ENCODE results near the gene MGAT4A. TPM values are rescaled to one million over a fixed set of nuclear protein-coding genes. Genes with fewer than 3 reads are reported as not detected.

MGAT4A gene
- total RNA-seq, 4 donors from 2014 or later: 12.6 to 50.0 (median 16.1) TPM

DNA sequence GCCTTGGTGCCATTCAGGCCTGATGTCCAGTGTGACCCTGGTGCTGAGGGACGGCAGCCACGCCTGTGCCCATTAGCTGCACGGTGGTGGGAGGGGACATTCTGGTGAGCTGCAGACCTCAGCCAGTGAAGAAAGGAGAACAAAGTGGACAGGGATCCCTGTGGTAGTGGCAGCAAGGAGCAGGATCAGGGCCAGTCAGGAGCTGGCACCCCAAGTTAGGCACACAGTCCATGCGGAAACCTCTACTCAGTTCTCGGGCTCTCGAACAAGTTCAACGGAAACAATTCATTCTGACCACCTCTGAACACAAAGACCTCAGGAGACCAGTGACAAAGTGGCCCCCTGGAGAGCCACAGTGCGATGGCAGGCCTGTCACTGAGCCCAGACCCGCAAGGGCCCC is 152.7 kb downstream of the MGAT4A start:
- H3K27me3 ChIP-seq: no peaks in the 10 kb centered on the region
- no peaks in the 10 kb centered on the region for H3K4me1 ChIP-seq
- no peak overlapping the region for H3K27ac ChIP-seq
- H3K36me3 ChIP-seq: peaks cover 0 to 96% (median 5%) of the 10 kb centered on the region in 3 donors
- 85 to 90% methylated on average over 8 to 9 of the region's 9 CpGs for WGBS, 2 donors
- no peak overlapping the region for H3K4me3 ChIP-seq
- TF ChIP-seq, protein P1, sequence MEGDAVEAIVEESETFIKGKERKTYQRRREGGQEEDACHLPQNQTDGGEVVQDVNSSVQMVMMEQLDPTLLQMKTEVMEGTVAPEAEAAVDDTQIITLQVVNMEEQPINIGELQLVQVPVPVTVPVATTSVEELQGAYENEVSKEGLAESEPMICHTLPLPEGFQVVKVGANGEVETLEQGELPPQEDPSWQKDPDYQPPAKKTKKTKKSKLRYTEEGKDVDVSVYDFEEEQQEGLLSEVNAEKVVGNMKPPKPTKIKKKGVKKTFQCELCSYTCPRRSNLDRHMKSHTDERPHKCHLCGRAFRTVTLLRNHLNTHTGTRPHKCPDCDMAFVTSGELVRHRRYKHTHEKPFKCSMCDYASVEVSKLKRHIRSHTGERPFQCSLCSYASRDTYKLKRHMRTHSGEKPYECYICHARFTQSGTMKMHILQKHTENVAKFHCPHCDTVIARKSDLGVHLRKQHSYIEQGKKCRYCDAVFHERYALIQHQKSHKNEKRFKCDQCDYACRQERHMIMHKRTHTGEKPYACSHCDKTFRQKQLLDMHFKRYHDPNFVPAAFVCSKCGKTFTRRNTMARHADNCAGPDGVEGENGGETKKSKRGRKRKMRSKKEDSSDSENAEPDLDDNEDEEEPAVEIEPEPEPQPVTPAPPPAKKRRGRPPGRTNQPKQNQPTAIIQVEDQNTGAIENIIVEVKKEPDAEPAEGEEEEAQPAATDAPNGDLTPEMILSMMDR (IDR thresholded peaks at IDR 0.05): no peak
- TF ChIP-seq EP300 (IDR thresholded peaks at IDR 0.05): no peak
- TF ChIP-seq POLR2A (IDR thresholded peaks at IDR 0.05): no peak
- no peak for DNase-seq (ENCODE audit: low spot score in 2 of 2)
- H3K9me3 ChIP-seq: no peaks in the 10 kb centered on the region

DNA sequence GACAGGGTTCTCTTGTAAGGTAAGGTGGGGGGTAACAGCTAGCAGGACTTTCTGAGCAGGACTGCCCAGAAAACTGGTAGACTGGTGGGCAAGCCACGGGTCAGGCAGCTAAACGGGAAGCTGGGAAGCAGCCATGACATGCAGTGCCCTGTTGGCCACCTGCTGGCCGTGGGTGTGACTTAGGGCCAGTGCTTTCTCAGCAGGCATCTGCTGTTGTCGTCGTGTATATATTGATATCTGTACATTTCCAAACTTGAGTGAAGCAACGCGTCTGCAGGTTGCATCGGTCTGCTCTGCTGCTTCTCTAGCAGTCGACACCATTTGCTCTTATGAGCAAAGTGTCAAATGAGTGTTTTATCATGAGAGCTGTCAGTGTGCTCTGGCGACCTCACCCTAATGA is 153.6 kb downstream of the MGAT4A start:
- 71 to 78% methylated on average over 10 of the region's 10 CpGs for WGBS, 2 donors
- H3K36me3 ChIP-seq: peaks cover 0 to 97% (median 2%) of the 10 kb centered on the region in 3 donors
- TF ChIP-seq POLR2A (IDR thresholded peaks at IDR 0.05): no peak
- TF ChIP-seq, protein P1 (IDR thresholded peaks at IDR 0.05): no peak
- no peak for TF ChIP-seq EP300 (IDR thresholded peaks at IDR 0.05)

DNA sequence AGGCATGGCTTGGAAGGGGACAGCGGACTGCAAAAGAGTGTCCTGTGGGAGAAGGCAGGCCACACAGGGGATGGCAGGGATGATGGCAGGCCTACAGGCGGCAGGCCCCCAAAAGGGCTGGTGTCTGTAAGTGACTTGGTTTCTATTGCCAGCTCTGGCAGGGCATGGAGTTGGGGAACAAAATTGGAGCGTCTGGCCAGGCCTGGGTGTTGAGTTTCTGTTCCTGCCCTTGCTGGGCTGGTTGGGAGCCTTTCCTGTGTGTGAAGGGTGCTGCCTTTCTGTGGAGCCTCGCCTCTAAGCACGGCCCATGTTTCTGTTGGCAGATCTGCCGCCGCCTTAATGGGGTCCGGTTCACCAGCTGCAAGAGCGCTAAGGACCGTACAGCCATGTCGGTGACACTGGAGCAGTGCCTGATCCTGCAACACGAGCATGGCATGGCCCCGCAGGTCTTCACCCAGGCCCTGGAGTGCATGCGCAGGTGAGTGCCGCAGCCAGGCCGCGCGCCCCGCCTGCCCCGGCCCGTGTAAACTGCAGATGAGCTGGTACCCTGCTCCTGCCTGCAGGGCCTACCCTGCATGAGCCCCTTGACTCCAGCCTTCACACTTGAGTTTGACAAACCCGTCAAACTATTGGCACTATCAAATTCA is 154.1 kb downstream of the MGAT4A start:
- Histone ChIP-seq H3K9me3 (no peaks in the 10 kb centered on the region), H3K36me3 (peaks cover 0 to 97% (median 0%) of the 10 kb centered on the region in 3 donors), H3K27ac (no peak overlapping the region), H3K4me3 (no peak overlapping the region), H3K27me3 (no peaks in the 10 kb centered on the region), H3K4me1 (no peaks in the 10 kb centered on the region)
- DNase-seq (ENCODE audit: low spot score in 2 of 2): no peak
- TF ChIP-seq POLR2A (IDR thresholded peaks at IDR 0.05): no peak
- TF ChIP-seq, protein P1 (IDR thresholded peaks at IDR 0.05): no peak
- TF ChIP-seq EP300 (IDR thresholded peaks at IDR 0.05): no peak
- 90 to 97% methylated on average over 16 to 17 of the region's 22 CpGs for WGBS, 2 donors

More for the DNA sequence above, 153.6 kb downstream of the MGAT4A start:
- Histone ChIP-seq H3K27ac (no peak overlapping the region), H3K9me3 (no peaks in the 10 kb centered on the region), H3K4me3 (no peak overlapping the region), H3K27me3 (no peaks in the 10 kb centered on the region), H3K4me1 (no peaks in the 10 kb centered on the region)
- DNase-seq (ENCODE audit: low spot score in 2 of 2): no peak

DNA sequence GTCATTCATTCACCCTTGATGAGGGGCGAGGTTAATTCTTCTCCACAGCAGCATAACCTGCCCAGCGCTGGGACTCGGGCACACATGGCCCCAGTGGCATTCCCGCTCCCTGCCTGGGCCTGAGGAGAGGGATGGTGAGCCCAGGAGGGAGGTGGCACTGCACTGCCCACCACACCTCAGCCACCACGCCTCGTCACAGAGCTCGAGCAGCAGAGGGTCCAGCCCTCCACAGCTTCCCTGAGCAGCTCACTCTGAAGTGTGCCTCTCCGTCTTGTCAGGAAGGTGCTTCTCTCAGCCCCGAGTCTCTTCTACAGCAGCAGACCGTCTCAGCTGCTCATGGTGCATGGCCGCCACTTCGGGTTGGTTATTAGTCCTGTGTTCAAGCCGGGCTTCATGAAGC is 157.5 kb downstream of the MGAT4A start:
- Histone ChIP-seq H3K27me3 (no peaks in the 10 kb centered on the region), H3K9me3 (no peaks in the 10 kb centered on the region), H3K4me1 (no peaks in the 10 kb centered on the region), H3K36me3 (peaks cover 0 to 99% (median 0%) of the 10 kb centered on the region in 3 donors), H3K27ac (no peak overlapping the region), H3K4me3 (no peak overlapping the region)
- TF ChIP-seq, protein P1 (IDR thresholded peaks at IDR 0.05): no peak
- 92 to 94% methylated on average over 13 of the region's 13 CpGs for WGBS, 2 donors
- no peak for DNase-seq (ENCODE audit: low spot score in 2 of 2)

DNA sequence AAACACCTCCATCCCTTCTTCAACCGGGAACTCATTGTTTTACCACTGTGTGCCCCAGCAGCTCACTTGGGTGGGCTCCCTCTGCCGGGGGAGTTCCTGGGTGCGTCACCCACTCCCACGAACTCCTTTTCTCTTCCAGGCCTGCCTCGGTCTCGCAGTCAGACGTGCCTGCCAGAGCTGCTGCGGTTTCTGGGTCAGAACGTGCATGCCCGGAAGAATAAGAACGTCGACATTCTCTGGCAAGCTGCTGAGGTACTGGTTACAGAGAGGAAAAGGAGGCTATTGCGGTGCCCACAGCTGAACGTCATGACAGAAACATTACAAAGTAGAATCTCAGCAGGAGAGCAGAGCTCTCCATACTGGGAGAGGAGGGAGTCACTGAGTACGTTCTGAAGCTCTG is 158.3 kb downstream of the MGAT4A start:
- TF ChIP-seq, protein P1 (IDR thresholded peaks at IDR 0.05): no peak
- TF ChIP-seq POLR2A (IDR thresholded peaks at IDR 0.05) (no peak), EP300 (IDR thresholded peaks at IDR 0.05) (no peak)
- no peaks in the 10 kb centered on the region for H3K9me3 ChIP-seq
- H3K27me3 ChIP-seq: no peaks in the 10 kb centered on the region
- H3K36me3 ChIP-seq: peaks cover 0 to 99% (median 0%) of the 10 kb centered on the region in 3 donors
- H3K4me1 ChIP-seq: no peaks in the 10 kb centered on the region
- H3K27ac ChIP-seq: no peak overlapping the region
- no peak for DNase-seq (ENCODE audit: low spot score in 2 of 2)
- no peak overlapping the region for H3K4me3 ChIP-seq
- 83 to 89% methylated on average over 15 of the region's 15 CpGs for WGBS, 2 donors
